NCI-H82 treated with DMSO at 0.1 percent for 48 hours (cell line): Measurements from ENCODE around the gene USP48.
"Not testable (repeated sequence)": the region's sequence is repeated elsewhere in the genome, so short reads cannot be mapped to it uniquely, and the experiment has no call there.

Source experiments
- DNase-seq: peaks from one replicate; lab custom pipeline; 2025; ENCODE audit not compliant: unreplicated experiment; lab: John Stamatoyannopoulos, UW

The USP48 gene

GRCh38 chr1:21641076-21641475 is 141.9 kb downstream of the USP48 start:
- DNase-seq: no peak

- no peak for DNase-seq
Measured at GRCh38 chr1:21640653-21641052, 142.3 kb downstream of the USP48 start.

DNA sequence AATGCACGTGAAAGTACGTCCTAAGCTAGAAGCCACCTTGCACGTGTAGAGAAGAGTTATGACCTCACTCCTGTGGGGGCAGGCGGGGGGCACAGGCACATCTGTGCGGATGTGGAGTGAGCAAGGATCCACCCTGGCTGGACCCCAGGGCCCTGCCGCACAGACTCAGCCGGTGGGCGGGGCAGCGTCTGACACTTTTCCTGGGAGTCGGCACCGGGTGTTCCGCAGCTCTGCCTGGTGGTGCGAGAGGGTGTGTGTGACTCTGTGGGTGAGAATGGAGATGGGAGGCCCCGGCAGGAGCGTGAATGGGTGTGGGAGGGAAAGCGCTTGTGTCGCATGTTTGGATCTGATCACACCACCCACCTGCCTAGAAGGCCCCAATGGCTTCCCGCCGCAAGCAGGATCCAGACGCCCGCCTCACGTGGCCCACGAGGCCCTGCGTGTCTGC is 143.3 kb downstream of the USP48 start:
- no peak for DNase-seq

DNA sequence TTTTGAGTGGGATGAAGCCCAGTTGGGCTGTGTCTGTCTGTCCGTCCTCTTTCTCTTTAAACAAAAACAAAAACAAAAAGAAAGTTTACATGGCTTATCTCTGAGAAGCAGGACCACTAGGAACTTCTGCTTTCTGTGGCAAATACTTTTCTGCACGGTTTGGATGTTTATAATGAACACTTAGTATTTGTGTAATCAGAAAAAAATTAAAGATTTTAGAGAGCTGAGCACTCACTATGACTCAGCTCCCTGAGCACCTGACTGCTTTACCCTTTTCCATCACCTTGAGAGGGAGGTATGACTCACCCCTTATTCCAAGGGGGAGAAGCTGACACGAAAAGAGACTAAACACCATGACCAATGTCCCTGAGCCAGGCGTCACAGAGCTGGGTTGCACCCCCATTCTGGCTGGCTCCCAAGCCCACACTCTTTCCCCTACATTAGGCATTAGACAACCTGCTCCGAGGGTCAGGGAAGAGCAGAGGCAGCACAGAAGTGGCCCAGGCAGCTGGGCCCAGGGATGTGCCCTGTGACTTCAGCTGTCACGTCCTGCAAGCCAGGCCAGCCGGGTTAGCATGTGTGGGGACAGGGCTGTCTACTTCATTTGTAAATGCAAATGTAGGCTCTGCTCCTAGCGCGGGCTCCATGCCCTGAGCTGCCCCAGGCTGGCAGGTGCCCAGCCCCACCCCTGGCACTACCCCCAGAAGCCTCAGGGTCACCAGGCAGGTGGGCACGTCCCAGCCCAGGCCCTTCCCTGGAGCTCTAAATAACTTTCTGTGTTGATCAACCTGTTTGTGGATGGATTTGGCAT is 144.2 kb downstream of the USP48 start:
- DNase-seq: no peak

DNA sequence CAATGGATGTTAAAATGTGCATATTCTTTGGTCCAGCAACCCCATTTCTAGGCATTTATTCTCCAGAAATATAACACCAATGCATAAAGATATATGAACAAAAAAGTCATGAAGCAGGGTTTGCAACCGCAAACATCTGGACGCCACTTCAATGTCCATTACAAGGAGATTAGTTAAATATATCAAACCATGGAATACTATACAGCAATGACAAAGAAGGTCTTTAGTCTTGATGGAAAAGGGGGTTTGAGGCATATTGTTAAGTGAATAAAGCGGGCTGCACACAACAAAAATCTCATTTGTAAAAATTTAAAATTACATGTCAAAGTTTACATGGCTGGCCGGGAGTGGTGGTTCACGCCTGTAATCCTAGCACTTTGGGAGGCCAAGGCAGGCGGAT is 145.4 kb downstream of the USP48 start:
- no peak for DNase-seq

- DNase-seq: no peak
Measured at GRCh38 chr1:21636029-21636428, 146.9 kb downstream of the USP48 start.

GRCh38 chr1:21634806-21635535 is 148.0 kb downstream of the USP48 start:
- no peak for DNase-seq

DNA sequence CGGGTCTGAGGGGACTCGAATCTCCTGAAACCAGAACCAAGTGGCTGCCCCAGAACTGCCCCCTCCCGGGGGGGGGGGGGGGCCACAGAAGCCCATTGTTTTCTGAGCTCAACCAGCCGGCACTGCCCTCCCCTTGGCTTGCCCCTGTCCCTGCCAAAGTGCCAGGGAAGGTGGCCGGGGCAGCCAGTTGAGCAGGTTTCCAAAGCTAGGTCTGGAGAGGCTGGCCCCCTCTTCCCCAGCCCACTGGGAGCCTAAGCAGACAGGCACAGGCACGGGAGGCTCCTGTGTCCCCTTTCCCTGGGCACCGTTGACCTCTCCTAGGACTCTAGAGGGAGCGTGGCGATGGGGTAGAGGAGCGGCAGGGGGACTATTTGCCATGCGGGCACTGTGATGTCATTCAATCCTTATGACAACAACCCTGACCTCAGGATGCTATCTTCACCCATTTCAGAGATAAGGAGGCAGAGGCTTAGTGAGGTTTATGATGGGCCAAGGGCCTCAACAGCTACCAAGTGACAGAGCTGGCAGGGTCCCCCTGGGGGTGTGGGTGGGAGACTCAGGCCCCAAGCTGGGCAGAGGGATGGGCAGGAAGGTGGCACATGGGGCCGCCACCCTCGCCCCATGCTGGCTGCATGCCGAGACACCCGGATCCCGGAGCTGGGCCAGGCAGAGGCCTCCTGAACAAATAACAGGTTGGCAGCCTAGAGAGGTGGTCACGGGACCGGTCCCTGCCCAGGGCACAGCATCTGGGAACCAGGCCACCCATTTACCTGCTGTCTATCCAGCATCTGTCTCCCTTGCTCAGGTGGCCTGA is 148.8 kb downstream of the USP48 start:
- DNase-seq: no peak

DNA sequence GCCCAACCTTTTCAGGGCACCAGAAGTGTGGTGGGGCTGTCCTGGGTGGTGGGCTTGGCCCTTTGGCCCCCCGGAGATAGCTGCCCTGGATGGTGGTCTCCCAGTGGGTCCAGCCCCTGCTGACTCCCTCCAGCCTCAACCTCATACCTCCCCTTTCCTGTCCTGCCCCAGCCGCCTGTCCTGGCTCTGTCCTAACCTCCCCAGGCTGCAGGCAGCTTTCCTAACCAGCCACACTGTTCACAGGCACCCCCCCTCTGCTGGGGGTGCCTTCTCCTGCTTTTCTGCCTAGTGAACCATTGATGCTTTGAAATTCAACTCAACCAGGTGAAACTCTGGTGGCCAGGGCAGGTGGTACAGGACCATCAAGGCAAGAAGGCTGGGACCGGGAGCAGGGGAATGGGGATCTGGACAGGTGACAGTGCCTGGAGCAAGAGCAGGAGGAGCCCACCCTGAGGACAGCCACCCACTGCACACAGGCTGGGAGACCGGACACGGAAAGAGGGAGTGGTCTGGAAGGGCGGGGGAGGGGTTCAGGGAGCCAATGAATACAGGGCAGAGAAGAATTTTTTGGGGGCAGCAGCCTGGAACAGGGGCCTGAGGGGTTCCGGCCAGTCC is 149.7 kb downstream of the USP48 start:
- DNase-seq: no peak

GRCh38 chr1:21631944-21632887 is 150.7 kb downstream of the USP48 start:
- DNase-seq: no peak

GRCh38 chr1:21631590-21631943 is 151.4 kb downstream of the USP48 start:
- not testable (repeated sequence) for DNase-seq

DNA sequence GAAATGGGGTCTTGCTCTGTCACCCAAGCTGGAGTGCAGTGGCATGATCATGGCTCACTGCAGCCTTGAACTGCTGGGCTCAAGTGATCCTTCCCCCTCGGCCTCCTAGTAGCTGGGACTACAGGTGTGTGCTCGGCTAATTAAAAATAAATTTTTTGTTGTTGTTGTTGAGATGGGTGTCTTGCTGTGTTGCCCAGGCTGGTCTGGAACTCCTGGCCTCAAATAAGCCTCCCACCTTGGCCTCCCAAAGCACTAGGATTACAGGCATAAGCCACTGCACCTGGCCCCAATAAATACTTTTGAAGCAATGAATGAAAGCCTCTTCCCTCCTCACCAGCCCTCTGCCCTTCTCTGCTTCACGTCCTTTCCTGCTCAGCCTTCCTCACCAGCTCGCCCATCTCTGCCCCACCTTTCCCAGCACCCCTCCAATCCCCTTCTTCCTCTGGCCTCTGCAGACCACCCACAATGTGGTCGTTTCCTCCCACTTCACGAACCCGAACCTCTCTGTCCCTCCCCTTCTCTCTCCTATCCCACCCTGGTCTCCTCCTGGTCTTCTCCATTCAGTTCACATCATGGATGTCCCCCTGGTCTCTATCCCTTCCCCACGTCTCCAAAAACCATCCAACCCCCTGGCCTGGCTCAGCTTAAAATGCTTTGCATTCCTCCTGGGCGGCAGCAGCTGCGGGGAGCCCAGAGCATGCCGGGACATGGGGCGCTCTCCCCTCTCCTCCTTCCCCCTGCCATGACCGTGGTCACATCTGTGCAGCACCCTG is 152.2 kb downstream of the USP48 start:
- DNase-seq: no peak

DNA sequence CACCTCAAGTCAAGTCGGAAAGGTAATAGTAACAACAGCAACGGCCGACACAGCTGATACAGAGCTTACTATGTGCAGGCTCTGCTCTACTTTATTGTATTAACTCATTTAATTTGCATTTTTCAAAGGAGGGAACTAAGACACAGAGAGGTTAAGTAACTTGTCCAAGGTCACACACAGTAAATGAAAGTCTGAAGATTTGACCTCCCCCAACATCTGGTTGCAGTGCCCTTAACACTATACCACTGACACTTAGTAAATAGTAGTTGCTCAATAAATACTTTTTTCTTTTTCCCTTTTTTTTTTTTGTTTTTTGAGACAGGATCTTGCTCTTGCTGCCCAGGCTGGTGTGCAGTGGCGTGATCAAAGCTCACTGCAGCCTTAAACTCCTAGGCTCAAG is 153.0 kb downstream of the USP48 start:
- DNase-seq: no peak

GRCh38 chr1:21628798-21629393 is 154.1 kb downstream of the USP48 start:
- no peak for DNase-seq
